ENCODE data around the gene HTRA3.

Gene HTRA3

DNA sequence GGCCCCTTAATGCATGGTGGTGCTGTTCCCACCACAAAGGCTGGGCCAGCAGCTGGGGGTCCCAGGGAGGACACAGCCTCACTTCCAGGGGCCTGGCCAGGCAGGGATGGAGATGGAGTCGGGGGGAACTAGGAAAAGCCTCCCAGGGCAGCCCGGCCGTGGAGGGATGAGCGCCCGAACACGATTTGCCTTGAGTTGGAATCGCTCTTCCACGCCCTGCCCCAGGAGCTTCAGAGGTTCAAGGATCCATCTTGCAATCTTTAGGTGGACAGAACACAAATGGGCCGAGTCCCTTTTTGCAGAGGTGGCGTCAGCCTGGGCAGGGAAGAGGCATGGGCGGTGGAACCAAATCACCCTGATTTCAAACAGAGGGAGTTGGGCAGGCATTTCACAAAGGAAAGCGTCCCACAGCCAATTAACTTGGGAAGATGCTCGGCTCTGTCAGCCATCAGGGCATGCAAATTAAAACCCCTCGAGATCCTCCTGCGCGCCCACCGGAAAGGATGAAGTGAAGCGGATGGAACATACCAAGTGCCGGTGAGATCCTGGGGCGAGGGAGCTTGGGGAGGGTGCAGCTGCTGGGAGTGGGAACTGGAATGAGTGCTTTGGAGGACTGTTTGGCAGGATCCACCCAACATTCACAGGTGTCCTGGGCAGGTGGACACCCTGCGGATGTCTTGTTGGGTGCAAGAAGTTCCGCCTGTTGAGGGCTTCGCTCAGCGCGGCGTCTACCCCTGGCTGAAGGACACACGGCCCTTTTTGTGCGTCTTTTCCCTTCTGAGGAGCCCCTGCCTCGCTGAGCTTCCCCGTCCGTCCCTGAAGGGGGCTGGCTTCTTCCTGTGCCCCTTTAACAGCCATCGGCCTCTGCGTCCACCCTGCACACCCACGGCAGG, 75.7 kb downstream of the HTRA3 start:
- H3K36me3 ChIP-seq (ENCODE audit: control insufficient read depth, insufficient read depth, low read length) = no peaks in the 10 kb centered on the region
- no peaks in the 10 kb centered on the region for H3K9me3 ChIP-seq (ENCODE audit: control insufficient read depth, low read length)
- no peak overlapping the region for H2AFZ ChIP-seq
- TF ChIP-seq, protein P1, sequence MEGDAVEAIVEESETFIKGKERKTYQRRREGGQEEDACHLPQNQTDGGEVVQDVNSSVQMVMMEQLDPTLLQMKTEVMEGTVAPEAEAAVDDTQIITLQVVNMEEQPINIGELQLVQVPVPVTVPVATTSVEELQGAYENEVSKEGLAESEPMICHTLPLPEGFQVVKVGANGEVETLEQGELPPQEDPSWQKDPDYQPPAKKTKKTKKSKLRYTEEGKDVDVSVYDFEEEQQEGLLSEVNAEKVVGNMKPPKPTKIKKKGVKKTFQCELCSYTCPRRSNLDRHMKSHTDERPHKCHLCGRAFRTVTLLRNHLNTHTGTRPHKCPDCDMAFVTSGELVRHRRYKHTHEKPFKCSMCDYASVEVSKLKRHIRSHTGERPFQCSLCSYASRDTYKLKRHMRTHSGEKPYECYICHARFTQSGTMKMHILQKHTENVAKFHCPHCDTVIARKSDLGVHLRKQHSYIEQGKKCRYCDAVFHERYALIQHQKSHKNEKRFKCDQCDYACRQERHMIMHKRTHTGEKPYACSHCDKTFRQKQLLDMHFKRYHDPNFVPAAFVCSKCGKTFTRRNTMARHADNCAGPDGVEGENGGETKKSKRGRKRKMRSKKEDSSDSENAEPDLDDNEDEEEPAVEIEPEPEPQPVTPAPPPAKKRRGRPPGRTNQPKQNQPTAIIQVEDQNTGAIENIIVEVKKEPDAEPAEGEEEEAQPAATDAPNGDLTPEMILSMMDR (IDR thresholded peaks at IDR 0.05) = no peak
- no peaks in the 10 kb centered on the region for H3K27me3 ChIP-seq (ENCODE audit: control insufficient read depth, insufficient read depth, low read length)
- H3K4me1 ChIP-seq = no peaks in the 10 kb centered on the region
- H3K27ac ChIP-seq = no peak overlapping the region
- no peak overlapping the region for H3K4me2 ChIP-seq (ENCODE audit: low read length)
- H3K79me2 ChIP-seq = no peaks in the 10 kb centered on the region
- no peak overlapping the region for H3K4me3 ChIP-seq (ENCODE audit: low read depth, low read length)
- H3K9ac ChIP-seq = no peak overlapping the region

DNA sequence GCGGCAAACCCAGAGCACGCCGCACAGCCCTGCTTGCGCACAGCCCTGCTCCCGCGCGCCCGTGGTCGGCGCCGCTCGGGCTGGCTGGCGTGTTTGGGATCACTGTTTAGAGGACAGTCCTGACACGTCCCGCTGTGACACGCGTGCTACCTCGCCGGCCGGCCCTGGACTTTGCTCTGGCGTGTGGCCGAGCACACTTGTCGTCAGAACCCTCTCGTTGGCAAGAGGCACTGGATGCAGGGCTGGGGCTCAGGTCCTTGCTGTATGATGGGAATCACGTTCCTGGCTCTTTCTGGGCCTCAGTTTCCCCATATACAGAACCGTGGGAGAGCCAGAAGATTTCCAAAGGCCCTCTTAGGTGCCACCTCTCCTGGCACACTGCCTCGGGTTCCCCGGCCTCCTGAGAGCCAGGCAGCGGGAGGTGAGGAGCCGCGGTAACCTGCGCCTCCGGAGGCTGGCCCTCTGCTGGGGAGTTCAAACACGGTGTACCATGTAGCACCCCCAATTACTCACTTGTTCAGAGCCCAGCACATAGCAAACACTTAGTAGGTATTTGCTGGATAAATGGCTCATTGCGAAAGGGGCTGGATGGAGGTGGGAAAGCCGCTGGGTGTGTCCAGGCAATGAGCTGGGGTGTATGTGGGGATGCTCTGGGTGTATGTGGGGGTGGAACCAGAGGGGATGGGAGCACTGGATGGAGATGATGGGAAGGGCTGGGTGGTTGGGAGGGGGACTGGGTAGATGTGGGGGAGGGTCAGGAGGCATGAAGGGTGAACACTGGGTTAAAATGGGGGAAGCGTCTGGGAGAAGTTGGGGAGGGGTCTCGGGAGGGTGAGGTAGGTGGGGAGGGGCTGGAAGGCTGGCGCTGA, 76.6 kb downstream of the HTRA3 start:
- H3K27ac ChIP-seq = no peak overlapping the region
- TF ChIP-seq, protein P1 (IDR thresholded peaks at IDR 0.05) = no peak

DNA sequence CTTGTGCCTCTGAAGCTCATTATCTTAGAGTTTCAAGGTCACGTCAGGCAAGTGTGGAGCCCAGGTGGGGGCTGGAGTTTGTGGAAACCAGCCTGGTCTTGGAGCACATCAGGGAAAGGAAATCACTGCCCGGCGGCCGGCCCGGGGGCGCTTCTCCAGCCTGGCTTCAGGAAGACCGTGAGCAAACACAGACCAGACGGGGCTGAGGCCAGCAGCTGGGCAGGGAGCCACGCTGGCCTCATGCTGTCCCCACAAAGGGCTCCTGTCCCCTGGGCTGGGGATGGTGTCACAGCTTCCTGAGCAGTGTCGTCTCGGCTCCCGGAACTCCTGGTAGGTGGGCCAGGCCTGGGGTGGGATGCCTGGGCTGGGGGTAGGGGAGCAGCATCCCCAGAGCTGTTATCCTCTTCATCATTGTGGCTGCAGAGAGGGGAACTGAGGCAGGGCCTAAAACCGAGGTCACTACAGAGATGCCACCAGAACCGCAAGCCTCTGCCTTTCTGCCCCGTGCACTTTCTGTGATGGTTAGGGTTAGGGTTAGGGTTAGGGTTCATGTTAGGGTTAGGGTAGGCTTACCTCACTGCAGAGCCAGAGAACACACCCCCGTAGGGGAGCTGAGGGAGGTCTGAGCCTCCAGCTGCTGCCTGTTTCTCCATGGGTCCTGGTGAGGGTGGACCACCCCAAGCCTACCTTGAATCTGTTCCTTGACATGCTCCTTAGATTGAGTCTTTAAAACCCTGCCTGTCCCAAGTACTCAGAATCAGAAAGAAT, 77.5 kb downstream of the HTRA3 start:
- Histone ChIP-seq H2AFZ (no peak overlapping the region), H3K4me3 (ENCODE audit: low read depth, low read length) (no peak overlapping the region), H3K9me3 (ENCODE audit: control insufficient read depth, low read length) (no peaks in the 10 kb centered on the region), H3K36me3 (ENCODE audit: control insufficient read depth, insufficient read depth, low read length) (no peaks in the 10 kb centered on the region), H3K79me2 (no peaks in the 10 kb centered on the region), H3K4me2 (ENCODE audit: low read length) (no peak overlapping the region), H3K4me1 (peaks cover 2% of the 10 kb centered on the region), H3K27ac (no peak overlapping the region), H3K9ac (no peak overlapping the region), H3K27me3 (ENCODE audit: control insufficient read depth, insufficient read depth, low read length) (no peaks in the 10 kb centered on the region)
- TF ChIP-seq, protein P1 (IDR thresholded peaks at IDR 0.05) = no peak

More for the DNA sequence above, 76.6 kb downstream of the HTRA3 start:
- H3K27me3 ChIP-seq (ENCODE audit: control insufficient read depth, insufficient read depth, low read length) = no peaks in the 10 kb centered on the region
- no peak overlapping the region for H3K4me3 ChIP-seq (ENCODE audit: low read depth, low read length)
- no peaks in the 10 kb centered on the region for H3K9me3 ChIP-seq (ENCODE audit: control insufficient read depth, low read length)
- no peaks in the 10 kb centered on the region for H3K4me1 ChIP-seq
- H3K36me3 ChIP-seq (ENCODE audit: control insufficient read depth, insufficient read depth, low read length) = no peaks in the 10 kb centered on the region
- no peak overlapping the region for H3K9ac ChIP-seq
- no peaks in the 10 kb centered on the region for H3K79me2 ChIP-seq
- H2AFZ ChIP-seq = no peak overlapping the region
- H3K4me2 ChIP-seq (ENCODE audit: low read length) = no peak overlapping the region

DNA sequence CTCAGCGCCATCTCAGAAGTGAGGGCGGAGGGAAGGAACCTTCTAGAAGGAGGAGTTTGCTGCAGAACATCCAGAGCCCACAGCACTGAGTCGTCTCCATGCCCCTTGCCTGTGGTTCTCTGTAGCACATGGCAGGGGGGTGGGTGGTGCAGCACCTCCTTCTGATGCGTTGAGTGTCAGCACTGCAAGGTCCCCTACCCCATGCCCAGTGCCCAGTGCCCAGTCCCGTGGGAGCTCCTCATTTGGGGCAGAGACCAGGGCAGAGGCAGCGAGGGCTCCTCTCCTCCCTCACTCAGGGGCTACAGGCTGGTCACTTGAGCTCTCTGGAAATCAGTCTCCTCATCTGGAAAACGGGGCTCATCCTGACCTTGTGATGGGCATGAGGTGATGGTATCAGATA, 78.1 kb downstream of the HTRA3 start:
- Histone ChIP-seq H3K9ac (no peak overlapping the region), H3K4me3 (ENCODE audit: low read depth, low read length) (no peak overlapping the region), H3K4me2 (ENCODE audit: low read length) (no peak overlapping the region), H3K27me3 (ENCODE audit: control insufficient read depth, insufficient read depth, low read length) (no peaks in the 10 kb centered on the region), H2AFZ (no peak overlapping the region), H3K27ac (no peak overlapping the region), H3K4me1 (peaks cover 7% of the 10 kb centered on the region), H3K36me3 (ENCODE audit: control insufficient read depth, insufficient read depth, low read length) (no peaks in the 10 kb centered on the region), H3K9me3 (ENCODE audit: control insufficient read depth, low read length) (no peaks in the 10 kb centered on the region), H3K79me2 (no peaks in the 10 kb centered on the region)
- TF ChIP-seq, protein P1 (IDR thresholded peaks at IDR 0.05) = no peak

All from parathyroid adenoma (tissue), 2 donors.